DOHH2 (cell line): Measurements from ENCODE around the gene TRAF2.

ENCODE experiments used
- CTCF ChIP-seq: fragments of 200-600 bp; sonication (generic); IDR thresholded peaks from one replicate; pipeline ENCODE4 v1.5.1; 2014; ENCODE audit warnings: antibody characterized with exemption, mild to moderate bottlenecking, low read depth, low read length; ENCODE audit not compliant: poor library complexity, severe bottlenecking
- EZH2phosphoT487 ChIP-seq: fragments of 200-600 bp; sonication (generic); IDR thresholded peaks from 2 replicates; pipeline ENCODE4 v1.6.1; 2017; ENCODE audit warnings: borderline replicate concordance, mild to moderate bottlenecking, antibody characterized with exemption, low read length, moderate library complexity, mixed read lengths

GRCh38 chr9:136922540-136922939, 36.2 kb downstream of the TRAF2 start:
- no peak for TF ChIP-seq CTCF
- TF ChIP-seq EZH2phosphoT487, result no peak
